GM18907 (cell line): ENCODE results near the gene ADAP1.

Source experiments
- ATAC-seq: cut with Tn5 transposase; IDR thresholded peaks from one replicate; pipeline ENCODE4 v1.9.1; 2021; ENCODE audit warnings: mild to moderate bottlenecking, moderate library complexity; ENCODE audit not compliant: unreplicated experiment

ADAP1 gene

DNA sequence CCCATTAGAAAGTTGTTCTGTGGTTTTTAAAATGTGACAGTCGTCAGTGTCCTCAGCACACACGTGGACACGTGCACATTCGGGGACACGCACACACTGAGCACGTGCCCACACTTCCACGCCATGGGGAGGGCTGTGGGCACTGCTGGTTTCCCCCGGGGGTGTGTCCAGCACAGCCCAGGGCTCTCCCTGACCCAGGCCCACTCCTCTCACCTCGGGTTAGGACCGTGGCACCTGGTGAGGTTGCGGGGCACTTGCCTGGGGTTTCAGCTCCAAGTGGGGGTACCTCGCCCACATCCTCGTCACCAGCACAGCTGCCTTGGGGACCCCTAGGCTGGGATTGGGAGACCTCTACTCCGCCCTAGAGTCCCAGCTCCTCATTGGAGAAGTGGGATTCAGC, 57.4 kb downstream of the ADAP1 start:
- no peak for ATAC-seq

DNA sequence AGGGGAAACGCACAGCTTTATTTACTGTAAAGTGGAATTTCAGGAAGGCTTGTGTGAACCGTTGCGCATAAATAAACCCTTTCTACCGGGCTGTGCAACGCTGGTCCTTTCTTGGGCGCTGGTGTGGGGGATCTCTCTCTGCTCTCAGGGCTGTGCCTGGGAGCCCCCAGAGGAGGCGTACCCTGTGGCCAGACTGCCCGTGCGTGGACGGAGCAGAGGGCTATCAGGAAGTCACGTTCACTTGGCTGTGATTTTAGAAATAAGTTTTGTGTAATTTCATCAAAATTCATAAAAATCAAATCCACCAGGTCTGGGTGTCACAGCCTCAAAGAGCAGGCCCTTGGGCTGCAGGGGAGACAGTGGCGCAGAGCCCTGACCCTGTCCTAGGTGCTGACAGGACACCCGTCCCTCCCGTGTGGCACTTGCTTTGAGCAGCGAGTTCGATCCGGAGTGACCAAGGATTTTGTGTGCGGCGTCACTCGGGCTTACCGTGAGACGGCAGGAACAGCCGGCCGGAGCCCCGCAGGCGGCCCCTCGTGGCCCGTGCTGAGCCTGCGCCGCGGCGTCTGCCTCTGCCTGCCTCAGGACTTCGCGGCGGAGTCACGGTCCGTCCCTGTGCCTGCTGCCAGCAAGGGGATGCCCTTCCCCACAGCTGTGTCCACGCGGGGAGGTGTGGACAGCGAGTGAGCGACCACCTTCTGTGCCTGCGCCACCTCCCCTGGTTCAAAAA, 58.0 kb downstream of the ADAP1 start:
- ATAC-seq: no peak

DNA sequence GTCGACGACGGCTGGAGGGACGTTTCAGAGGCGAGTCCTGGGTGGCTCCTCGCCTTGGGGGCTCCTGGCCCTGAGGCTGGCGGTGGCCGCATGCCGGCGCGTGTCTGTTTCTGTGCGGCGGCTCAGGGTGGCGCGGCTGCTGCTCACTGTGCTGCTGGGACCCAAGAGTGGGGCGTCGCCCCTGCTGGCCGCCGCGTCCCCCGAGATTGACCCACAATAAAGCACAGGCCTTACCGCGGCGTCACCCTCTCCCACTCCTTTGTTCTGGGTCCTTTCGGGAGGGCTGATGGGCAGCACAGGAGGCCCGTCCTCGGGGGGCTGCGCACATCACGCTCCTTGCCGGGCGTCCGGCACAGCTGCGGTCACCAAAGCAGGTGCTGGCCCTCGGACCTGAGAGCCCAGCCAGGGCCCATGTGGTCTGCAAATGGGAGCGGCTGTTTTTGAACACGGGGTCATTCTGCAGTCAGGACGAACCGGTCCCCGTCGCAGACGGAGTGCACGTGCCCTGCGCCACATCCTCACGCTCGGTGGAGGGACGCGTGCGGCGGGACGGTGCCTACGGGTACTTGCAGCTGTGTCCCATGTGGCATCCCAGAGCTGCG, 58.9 kb downstream of the ADAP1 start:
- ATAC-seq: no peak

DNA sequence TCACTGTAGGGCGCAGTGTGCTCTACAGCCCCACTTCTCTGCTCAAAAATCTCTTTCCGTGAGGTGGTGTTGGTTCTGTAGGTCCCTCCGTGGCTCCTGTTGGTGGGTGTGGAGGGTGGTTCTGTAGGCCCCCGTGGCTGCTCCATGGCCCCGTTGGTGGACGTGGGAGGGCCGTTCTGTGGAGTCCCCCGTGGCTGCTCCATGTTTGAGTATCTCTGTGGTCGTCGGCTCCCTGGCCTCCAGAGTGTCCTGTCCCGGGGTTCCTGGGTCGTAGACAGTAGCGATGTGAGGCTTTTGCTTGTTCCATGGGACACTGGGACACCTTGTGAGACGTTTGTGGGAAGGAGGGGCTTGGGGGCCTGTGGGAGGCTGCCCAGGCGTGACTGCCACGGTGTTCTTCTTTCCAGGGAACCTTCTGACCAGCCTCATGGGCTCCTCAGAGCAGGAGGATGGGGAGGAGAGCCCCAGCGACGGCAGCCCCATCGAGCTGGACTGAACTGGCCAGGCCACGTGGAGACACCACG, 59.5 kb downstream of the ADAP1 start:
- ATAC-seq: no peak

DNA sequence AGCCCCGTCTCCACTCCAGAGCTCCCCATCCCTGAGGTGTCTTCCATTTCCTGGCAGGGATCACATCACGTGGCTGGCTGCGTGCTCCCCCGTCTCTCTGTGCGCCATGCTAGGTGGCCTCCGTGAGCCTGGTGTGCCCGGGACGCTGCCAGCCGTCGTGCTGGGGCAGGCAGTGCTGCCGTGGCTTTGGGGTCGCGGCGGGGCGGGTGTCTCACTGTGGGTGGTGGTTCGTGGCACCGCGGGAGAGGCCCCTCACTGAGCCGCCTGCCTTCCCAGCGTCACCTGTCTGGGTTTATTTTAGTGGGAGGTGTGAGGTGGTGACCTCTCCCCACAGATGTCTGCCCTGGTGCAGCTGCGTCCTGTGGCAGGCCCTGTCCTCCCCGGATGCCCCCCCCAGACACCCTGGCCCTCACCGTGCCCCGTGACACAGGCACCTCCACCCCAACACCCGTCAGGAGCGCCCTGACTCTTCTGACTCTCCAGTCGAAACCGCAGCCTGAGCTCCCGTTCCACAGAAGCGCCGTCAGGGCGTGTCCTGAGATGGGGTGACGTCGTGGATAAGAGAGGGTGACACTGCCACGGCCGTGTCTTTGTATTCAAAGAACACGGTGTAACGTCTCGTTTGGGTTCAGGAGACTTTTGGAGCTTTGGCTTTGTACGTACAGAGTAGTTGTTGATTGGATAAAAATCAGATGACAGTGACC, 60.2 kb downstream of the ADAP1 start:
- no peak for ATAC-seq

DNA sequence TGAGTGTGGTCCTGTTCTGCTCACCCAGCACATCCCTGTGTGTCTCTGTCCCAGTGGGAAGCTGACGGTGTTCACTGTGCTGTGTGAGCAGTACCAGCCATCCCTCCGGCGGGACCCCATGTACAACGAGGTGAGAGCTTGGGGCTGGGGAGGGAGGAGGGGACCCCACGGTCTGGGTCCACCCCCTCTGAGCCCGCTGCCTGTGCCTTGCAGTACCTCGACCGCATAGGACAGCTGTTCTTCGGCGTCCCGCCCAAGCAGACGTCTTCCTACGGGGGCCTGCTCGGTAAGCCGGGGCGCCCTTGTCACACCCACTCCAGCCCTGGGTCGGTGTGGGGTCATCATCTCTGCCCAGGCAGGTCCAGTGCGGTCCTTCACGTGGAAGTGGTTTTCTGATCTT, 60.8 kb downstream of the ADAP1 start:
- ATAC-seq: no peak

DNA sequence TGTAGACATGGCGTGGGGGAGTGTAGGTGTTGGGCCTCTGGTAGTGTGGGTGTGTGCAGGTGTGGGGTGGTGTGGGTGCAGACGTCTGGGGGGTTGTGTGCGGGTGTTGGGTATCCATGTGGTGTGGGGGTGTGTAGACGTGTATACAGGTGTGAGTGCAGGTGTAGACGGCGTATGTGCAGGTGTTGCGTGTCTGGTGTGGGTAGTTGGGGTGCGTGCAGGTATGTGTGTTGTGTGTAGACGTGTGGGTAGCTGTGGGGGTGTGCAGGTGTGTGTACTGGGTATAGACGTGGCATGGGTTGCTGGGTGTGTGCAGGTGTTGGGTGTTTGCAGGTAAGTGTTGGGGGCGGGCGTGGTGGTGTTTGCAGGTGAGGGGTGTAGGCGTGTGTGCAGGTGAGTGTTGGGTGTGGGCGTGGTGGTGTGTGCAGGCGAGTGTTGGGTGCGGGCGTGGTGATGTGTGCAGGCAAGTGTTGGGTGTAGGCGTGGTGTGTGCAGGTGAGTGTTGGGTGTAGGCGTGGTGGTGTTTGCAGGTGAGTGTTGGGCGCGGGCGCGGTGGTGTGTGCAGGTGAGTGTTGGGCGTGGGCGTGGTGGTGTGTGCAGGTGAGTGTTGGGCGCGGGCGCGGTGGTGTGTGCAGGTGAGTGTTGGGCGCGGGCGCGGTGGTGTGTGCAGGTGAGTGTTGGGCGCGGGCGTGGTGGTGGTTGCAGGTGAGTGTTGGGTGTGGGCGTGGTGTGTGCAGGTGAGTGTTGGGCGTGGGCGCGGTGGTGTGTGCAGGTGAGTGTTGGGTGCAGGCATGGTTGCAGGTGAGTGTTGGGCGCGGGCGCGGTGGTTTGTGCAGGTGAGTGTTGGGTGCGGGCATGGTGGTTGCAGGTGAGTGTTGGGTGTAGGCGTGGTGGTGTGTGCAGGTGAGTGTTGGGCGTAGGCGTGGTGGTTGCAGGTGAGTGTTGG, 61.6 kb downstream of the ADAP1 start:
- no peak for ATAC-seq

DNA sequence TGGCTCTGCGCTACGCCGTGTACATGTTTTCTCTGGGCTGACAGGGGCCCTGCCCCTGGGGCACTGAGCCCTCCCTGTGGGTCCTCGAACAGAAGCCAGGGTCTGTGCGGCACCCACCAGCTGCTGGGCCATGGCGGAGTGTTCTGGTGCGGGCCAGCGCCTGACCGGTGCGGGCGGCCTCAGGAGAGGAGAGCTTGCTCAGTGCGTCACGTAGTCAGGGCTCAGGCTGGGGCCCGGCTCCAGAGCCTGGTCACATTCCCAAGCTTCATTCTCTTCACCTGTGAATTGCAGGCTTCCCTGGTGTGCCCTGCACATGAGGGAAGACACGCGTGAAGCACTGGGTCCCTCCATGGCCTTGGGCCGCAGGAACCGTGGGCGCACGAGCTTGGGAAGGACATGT, 62.7 kb downstream of the ADAP1 start:
- ATAC-seq: no peak

DNA sequence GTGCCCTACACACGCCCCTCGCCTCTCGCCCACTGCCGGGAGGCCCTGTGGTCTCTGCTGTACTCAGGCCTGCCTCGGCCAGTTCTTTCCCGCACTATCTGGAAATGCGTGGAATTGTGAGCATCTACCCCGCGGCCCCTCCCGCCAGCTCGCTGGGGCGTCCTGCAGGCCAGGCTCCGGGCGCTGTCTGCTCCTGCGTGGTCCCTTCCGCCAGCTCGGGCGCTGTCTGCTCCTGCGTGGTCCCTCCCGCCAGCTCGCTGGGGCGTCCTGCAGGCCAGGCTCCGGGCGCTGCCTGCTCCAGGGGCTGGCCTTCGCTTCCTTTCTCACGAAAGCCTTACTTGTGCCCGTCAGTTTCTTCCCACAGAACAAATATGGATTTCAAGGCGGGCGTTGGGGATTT, 63.2 kb downstream of the ADAP1 start:
- ATAC-seq: no peak

DNA sequence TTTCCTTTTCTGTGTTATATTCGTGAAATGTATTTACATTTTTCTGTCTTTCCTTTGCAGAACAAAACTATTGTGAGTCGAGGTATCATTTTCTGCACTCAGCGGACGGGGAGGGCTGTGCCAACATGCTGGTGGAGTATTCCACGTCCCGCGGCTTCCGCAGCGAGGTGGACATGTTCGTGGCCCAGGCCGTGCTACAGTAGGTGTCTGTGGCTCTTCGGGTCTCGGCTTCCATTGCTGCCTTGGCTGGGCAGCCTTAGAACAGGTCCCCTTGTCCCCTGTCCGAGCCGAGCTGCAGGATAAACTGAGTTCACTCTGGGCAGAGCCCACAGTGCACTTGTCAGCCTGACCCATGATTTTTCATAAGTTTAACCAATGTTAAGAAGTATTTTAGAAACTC, 63.6 kb downstream of the ADAP1 start:
- no peak for ATAC-seq

DNA sequence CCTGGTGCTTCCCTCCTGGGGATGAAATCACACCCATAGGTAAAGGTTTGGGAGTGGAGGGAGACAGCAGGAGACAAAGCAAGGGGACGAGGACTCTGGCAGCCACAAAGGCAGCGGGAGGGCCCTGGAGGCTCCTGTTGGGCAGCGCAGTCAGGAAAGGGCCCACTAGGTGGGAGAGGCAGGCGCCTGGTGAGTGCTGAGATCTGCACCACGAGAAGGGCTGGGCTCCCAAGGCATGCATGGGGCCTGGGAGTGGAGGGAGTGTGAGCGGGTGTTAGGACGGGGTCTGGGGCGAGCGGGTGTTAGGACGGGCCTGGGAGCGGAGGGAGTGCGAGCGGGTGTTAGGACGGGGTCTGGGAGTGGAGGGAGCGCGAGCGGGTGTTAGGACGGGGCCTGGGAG, 65.1 kb downstream of the ADAP1 start:
- no peak for ATAC-seq

DNA sequence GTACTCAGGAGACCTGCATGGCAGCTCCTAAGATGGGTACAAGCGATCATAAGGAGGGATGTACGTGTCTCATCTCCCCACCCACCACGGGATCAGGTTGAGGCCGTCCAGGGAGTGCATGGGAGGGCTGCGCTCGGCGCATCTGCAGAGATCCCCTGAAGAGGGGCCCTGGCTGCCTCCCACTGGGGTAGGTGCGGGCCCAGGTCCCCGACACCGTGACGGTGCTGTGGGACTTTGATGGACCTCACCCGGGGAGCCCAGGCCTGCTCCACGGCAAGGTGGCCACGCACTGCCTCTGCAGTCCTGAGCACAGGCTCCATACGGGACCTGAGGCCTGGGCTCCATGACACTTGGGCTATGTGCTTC, 65.5 kb downstream of the ADAP1 start:
- ATAC-seq: no peak

DNA sequence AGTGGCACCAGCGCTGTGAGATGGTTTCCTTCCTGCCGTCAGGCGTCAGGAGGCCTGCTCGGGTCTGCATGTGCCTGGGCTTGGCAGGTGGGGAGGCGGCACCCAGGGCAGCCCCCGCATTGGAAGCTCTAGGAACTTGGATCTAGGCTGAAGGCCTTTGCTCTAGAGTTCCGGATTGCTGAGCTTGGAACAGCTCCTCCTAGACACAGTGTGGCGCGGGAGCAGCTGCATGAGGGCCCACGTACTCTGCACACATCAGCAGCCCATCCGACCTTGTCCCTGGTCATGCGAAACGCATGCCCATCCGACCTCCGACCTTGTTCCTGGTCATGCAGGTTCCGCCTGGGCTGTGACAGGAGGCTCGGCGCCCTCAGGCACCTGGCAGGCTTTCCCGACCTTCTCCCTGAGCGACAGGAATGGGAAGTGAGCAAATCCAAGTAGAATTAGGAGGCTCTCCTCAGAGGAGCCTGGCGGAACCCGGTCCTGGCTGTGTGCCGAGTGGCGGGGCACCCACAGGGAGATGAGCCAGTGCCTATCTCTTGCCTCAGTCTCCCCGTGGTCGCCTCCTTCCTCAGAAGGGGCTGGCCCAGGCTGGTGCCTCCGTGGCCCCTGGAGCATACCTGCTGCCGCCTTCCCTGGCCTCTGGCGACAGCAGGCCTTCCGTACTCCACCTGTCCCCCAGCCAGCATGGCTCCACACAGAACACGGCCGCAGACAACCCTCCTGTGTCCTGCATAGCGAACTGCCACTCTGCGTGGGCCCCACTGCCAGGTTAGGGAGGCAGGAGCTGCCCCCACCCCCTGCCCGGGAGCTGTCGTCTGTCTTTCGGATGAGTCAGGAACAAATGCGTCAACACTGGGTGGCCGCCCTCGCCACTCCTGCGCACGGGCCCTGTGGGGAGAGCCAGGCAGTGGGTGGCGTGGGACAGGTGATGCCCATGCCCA, 66.1 kb downstream of the ADAP1 start:
- no peak for ATAC-seq

DNA sequence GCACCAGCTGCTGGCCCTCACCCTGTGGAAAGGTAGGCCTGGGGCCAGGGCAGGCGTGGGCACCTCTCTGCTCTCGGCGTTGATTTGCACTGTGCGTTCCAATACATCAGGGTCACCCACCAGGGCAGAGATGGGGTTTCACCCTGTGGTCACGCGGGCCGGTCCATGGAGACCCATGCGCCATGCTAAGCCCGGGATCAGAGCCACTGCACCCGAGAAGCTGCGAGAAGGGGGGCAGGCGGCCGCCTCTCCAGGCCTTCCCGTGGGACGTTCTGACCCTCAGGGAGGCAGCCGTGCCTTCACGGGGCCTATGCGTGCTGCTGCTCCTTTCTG, 67.0 kb downstream of the ADAP1 start:
- ATAC-seq: no peak

DNA sequence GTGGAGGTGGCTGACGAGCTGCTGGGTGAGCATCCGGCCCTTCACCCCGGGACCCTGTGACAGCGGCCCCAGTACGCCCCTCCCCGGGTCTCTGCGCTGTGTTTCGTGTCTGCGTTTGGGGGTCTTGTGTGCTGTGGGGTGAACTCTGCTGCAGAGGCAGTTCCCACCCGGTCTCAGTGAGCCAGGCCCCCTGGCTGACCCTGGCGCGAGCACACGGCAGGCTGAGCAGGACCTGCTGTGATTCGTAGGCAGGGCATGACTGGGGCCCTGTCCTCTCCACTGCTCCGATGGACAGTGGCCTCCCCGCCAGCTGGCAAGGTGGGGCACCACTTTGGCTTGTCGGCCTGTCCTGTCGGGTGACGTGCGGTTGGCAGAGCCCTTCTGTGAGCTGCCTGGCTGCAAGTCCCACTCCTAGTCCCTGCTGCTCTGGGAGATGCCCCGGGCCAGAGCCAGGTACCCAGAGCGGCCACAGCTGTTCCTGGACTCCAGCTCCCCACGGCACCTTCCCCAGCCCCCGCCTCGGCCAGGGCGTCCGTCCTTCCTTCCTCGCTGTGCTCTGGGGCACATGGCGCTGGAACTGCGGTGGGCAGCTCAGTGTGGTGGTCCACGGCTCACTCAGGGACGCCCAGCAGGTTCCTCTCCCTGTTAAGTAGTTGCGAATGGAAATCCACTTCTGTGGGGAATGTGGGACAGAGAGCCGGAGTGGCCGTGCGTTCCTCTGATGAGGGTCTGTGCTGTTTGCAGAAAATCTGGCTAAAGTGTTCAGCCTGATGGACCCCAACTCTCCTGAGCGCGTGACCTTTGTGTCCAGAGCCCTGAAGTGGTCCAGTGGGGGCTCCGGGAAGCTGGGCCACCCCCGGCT, 67.6 kb downstream of the ADAP1 start:
- no peak for ATAC-seq

DNA sequence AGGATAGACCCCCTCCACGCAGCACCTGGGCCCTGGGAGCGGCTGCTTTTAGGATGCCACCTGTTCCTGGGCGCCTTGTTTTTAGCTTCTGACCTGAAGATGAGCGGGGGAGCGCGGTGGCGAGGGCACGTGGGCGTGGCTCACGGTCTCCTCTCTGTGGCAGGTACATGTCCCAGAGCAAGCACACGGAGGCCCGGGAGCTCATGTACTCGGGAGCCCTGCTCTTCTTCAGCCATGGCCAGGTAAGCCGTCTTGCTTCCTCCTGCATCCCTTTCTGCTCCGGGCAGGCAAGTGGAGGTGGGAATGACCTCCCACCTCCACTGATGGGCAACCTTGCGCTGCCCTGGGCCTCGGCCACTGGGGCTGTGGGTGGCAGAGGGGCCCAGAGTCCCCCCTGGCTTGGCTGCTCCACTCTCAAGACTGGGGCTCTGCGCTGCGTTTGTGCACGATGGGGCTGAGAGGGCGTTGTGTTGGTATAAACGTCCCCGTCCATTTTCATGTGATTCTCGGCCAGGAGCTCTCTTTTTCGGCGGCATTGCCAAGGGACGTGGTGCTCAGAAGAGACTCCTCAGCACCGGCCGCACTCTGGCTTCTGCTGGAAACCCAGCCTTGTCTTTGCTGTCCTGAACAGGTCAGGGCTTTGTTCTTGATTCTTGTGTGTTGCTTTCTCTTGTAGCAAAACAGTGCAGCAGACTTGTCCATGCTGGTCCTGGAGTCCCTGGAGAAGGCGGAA, 68.4 kb downstream of the ADAP1 start:
- no peak for ATAC-seq

DNA sequence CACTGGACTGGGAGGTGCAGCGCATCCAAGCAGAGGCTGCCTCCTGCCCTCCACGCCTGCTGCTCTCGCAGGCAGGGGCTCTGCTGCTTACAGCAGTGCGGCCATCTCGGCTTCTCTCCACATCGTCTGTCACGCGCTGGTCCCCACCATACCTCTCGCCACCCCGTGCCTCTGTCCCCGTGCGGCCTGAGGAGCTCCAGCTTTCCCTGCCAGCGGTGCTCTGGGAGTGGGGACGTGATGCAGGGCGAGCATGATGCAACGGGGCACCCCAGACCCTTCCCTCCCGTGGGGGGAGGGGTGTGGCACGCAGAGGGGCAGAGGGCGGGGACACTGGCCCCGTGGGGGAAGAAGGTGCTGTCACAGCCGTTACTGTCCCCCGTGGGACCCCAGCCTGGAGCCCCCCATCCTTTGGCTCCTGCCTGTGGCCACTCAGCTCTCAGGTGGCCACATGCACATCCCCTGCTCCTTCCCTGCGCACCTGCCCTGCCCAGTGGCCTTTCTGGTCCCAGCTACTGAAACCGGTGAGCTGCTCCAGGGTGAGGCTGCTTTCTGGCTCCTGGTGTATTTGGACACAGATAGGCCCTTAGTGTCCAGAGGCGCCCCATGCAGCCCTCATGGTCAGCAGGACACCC, 69.1 kb downstream of the ADAP1 start:
- ATAC-seq: no peak
